Large intestine (tissue), 3 donors: ENCODE results near the gene DGCR6. TPM values are rescaled to one million over a fixed set of nuclear protein-coding genes. Genes with fewer than 3 reads are reported as not detected.
"Not testable (repeated sequence)": the region's sequence is repeated elsewhere in the genome, so short reads cannot be mapped to it uniquely, and the experiment has no call there.

Experiments
- DNase-seq, 2 donors: peaks; one replicate each; pipeline versions ENCODE4 v3.0.0 to v3.0.0-alpha.2; 2013
- H3K27ac ChIP-seq: one replicate; pipeline ENCODE4 v1.5.1; 2013; ENCODE audit warnings: low read length
- H3K27me3 ChIP-seq: 2 replicates; pipeline ENCODE4 v1.6.1; 2013; ENCODE audit warnings: low read length; ENCODE audit not compliant: control insufficient read depth, insufficient read depth
- H3K36me3 ChIP-seq: 2 replicates; pipeline ENCODE4 v1.6.1; 2013; ENCODE audit warnings: low read length; ENCODE audit not compliant: control insufficient read depth, insufficient read depth
- H3K4me1 ChIP-seq: one replicate; pipeline ENCODE4 v1.6.1; 2013; ENCODE audit warnings: low read length; ENCODE audit not compliant: control insufficient read depth, insufficient read depth
- H3K4me3 ChIP-seq: one replicate; pipeline ENCODE4 v1.5.1; 2013; ENCODE audit warnings: low read length
- H3K9me3 ChIP-seq: one replicate; pipeline ENCODE4 v1.6.1; 2013; ENCODE audit warnings: mild to moderate bottlenecking, low read depth, low read length, moderate library complexity; ENCODE audit not compliant: control insufficient read depth
- WGBS: methylation state at CpG from one replicate; pipeline ENCODE4 v1.1.5; 2013; ENCODE audit warnings: low lambda C conversion rate; ENCODE audit not compliant: insufficient coverage; 5-methylcytosine and 5-hydroxymethylcytosine counted together
- polyA plus RNA-seq: library from polyadenylated mRNA; unstranded; fragments of 120-200 nt; gene quantifications from one replicate; pipeline ENCODE4 v1.2.1, GENCODE V29; 2013

Gene DGCR6
- polyA plus RNA-seq, 1 donor: 5.9 TPM

DNA sequence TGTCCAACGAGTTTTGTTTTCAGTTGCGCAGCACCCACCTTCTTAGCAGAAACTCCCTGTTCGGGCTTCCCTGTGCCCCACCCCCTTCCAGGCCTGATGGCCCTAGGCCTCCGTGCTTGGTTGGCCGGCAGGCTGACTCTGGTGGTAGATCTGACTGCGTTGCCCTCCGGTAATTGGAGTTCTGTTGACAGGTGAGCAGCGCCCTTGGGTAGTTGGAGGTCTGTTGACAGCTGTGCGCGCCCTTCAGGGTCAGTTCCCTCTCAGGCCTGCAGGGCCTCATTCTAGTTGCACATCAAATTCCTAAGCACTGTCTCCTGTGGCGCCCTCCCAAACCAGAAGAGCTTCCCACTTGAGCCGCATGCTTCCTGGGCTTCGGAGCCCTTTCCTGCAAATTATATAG is 776 bp downstream of the DGCR6 start:
- no peaks in the 10 kb centered on the region for H3K9me3 ChIP-seq
- no peak for DNase-seq
- H3K4me1 ChIP-seq: no peaks in the 10 kb centered on the region
- WGBS: no CpG with 5 or more reads among the region's 13 CpGs
- H3K27me3 ChIP-seq: no peaks in the 10 kb centered on the region
- no peak overlapping the region for H3K27ac ChIP-seq
- no peaks in the 10 kb centered on the region for H3K36me3 ChIP-seq
- H3K4me3 ChIP-seq: no peak overlapping the region

GRCh38 chr22:18909556-18909955 is 3.4 kb downstream of the DGCR6 start:
- no peak for DNase-seq
- H3K27me3 ChIP-seq: no peaks in the 10 kb centered on the region
- H3K36me3 ChIP-seq: no peaks in the 10 kb centered on the region
- no peaks in the 10 kb centered on the region for H3K4me1 ChIP-seq
- no peak overlapping the region for H3K27ac ChIP-seq
- H3K9me3 ChIP-seq: no peaks in the 10 kb centered on the region
- no CpG with 5 or more reads among the region's 5 CpGs for WGBS
- no peak overlapping the region for H3K4me3 ChIP-seq

- not testable (repeated sequence) for DNase-seq, H3K4me1 ChIP-seq, H3K36me3 ChIP-seq, H3K4me3 ChIP-seq, H3K27me3 ChIP-seq, H3K27ac ChIP-seq, H3K9me3 ChIP-seq
- no CpG with 5 or more reads among the region's 2 CpGs for WGBS
These were observed 5.4 kb downstream of the DGCR6 start for GRCh38 chr22:18911535-18911934.

- not testable (repeated sequence) for H3K36me3 ChIP-seq, H3K27ac ChIP-seq, H3K9me3 ChIP-seq, DNase-seq, H3K4me3 ChIP-seq, H3K27me3 ChIP-seq, H3K4me1 ChIP-seq
- WGBS: no CpG with 5 or more reads among the region's 10 CpGs
These were observed 6.3 kb downstream of the DGCR6 start for GRCh38 chr22:18912264-18912946.

GRCh38 chr22:18914558-18914957 is 8.4 kb downstream of the DGCR6 start:
- not testable (repeated sequence) for H3K4me1 ChIP-seq, H3K27ac ChIP-seq, H3K4me3 ChIP-seq, H3K27me3 ChIP-seq, H3K9me3 ChIP-seq, DNase-seq, H3K36me3 ChIP-seq
- no CpG with 5 or more reads among the region's 10 CpGs for WGBS

DNA sequence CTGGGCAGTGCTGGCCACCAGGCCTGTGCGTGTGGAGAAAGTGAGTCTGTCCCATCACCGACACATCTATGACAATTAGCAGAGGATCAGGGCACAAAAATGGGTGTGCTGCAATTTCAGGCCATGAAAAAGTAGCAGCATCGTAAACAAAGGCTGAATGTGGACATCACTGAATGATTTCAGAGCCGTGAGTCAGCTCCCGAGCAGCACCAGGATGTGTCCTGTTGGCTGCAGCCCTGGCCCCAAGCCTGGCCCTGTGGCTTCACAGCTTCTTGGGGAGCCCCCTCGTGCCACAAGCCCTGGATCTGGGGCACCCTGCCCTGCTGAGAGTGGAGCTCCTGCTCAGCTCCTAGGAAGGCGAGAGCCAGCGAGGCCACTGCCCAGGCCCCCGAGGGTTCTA is 9.4 kb downstream of the DGCR6 start:
- not testable (repeated sequence) for H3K4me3 ChIP-seq, DNase-seq, H3K27ac ChIP-seq, H3K9me3 ChIP-seq, H3K36me3 ChIP-seq, H3K4me1 ChIP-seq, H3K27me3 ChIP-seq
- WGBS: no CpG with 5 or more reads among the region's 9 CpGs

DNA sequence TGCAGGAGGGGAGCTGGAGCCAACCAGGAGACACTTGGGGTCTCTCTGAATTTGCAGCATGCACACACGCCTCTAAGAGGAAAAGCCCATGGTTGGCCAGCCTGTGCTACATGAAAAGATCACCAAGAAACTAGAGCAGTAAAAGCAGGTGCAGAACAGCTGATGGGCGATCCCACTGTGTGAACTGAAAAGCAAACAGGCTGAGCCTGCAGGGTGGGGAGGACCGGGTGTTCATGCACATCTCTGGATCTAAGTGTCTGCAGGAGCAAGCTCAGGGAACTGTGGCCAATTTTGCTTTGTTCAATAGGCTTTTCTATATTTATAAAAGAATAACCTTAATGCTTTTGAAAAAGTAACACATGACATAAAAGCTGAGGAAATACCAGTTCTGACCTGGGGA is 11.7 kb downstream of the DGCR6 start:
- WGBS: no CpG with 5 or more reads among the region's 3 CpGs
- H3K36me3 ChIP-seq, H3K27me3 ChIP-seq, H3K4me3 ChIP-seq, H3K27ac ChIP-seq, H3K9me3 ChIP-seq, H3K4me1 ChIP-seq: not testable (repeated sequence)
- DNase-seq: peak in 1 of 2 donors; percentile 0

- not testable (repeated sequence) for H3K4me1 ChIP-seq, H3K4me3 ChIP-seq, H3K36me3 ChIP-seq, H3K9me3 ChIP-seq, H3K27ac ChIP-seq, H3K27me3 ChIP-seq, DNase-seq
- no CpG with 5 or more reads among the region's 12 CpGs for WGBS
These were observed 14.3 kb downstream of the DGCR6 start for GRCh38 chr22:18920257-18920902.

- no CpG with 5 or more reads among the region's 20 CpGs for WGBS
- no peaks in the 10 kb centered on the region for H3K27me3 ChIP-seq
- H3K9me3 ChIP-seq: no peaks in the 10 kb centered on the region
- no peak for DNase-seq
- no peaks in the 10 kb centered on the region for H3K36me3 ChIP-seq
- H3K27ac ChIP-seq: peak overlapping the region; percentile 53
- no peaks in the 10 kb centered on the region for H3K4me1 ChIP-seq
- H3K4me3 ChIP-seq: no peak overlapping the region
These were observed 19.4 kb downstream of the DGCR6 start for GRCh38 chr22:18925368-18926064.

- WGBS: no CpG with 5 or more reads among the region's 4 CpGs
- Histone ChIP-seq H3K27ac (no peak overlapping the region), H3K4me3 (no peak overlapping the region), H3K36me3 (no peaks in the 10 kb centered on the region), H3K9me3 (no peaks in the 10 kb centered on the region), H3K27me3 (no peaks in the 10 kb centered on the region), H3K4me1 (no peaks in the 10 kb centered on the region)
- no peak for DNase-seq
These were observed 20.9 kb downstream of the DGCR6 start for GRCh38 chr22:18927020-18927419.
